Measurements from ENCODE around the gene SULT2B1.
A peak's percentile ranks its signal among the peaks of the same experiment; 100 is the strongest.

The SULT2B1 gene

GRCh38 chr19:48637449-48637947 is 85.5 kb downstream of the SULT2B1 start:
- DNase-seq: peak; percentile 100

DNA sequence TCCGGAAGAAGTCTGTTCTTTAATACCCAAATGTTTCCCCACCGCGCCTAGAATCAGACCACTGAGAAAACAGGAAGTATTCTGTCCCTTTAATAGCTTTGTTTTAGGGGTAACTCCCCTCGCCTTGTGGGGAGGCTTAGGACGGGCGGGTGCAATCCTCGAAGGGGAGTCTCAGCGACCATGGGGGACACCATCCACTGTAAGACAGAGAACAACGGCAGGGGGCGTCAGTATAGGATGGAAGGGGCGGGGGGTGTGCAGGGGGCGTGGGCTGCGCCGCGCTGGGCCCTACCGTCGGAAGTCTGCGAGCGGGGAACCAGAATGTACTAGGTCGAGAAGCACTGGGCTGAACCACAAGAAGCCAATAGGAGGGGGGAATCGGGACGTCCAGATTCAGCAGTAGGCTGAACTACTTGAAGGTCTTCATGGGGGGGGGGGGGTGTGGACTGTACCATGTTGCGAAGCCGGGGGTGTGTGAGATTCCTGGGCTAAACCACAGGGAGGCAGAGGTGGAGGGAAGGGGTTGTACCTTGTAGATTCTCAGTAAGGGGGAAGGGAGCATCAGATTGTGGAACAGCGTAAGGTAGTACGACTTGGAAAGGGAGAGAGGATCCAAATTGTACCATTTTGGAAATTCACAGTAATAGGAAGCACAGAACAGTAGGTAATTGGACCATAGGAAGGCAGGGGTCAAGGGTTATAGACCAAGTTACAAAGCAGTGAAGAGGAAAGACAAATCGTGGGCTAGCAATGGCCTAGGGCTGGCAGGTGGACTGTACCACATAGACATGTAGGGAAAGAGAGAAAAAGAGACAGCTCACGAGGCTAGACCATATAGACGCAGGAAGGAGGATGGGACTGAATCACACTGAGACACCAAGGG is 86.2 kb downstream of the SULT2B1 start:
- peak; percentile 93 for DNase-seq

GRCh38 chr19:48638831-48639381 is 86.9 kb downstream of the SULT2B1 start:
- DNase-seq: no peak

DNA sequence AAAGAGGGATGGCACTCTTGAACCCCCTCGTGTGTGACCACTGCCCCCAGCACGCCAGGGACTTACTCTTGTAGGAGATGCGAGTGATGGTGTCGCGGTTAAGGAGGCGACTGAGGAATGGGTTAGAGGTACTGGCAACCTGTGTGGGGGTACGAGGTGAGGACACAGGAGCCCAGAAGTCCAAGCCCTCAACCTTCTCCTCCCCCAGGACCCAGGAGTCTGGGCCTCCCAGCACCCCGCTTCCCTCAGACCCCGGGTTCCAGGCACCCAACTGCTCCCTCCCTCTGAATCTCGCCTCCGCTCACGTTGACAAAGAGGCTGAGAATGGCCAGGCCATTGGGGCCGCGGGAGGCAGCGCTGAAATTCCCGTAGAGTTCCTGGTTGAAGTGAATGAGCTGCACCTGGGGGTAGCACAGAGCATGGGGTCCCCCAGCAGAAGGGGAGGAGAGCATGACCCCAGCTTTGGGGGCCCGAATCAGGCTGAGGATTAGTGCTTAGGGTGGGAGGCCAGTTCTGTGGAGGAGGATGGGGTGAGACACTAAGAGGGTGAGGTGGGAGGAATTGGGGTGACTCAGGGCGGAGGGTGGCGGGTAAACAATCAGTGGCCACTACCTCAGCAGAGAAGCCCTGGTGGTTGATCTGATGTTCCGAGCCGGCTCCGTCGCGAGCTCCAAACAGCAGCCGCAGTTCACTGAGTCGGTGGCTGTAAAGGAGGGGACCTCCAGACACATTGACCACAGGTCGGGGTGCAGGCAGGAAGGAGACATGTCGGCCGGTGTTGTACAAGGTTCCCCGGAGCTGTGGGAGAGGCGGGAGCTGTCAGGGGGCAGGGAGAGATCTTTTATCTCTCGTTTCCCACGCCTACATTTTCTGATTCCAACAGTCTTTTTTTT is 87.8 kb downstream of the SULT2B1 start:
- peak; percentile 43 for DNase-seq

- DNase-seq: no peak
These were observed 89.9 kb downstream of the SULT2B1 start for GRCh38 chr19:48641850-48642249.

DNA sequence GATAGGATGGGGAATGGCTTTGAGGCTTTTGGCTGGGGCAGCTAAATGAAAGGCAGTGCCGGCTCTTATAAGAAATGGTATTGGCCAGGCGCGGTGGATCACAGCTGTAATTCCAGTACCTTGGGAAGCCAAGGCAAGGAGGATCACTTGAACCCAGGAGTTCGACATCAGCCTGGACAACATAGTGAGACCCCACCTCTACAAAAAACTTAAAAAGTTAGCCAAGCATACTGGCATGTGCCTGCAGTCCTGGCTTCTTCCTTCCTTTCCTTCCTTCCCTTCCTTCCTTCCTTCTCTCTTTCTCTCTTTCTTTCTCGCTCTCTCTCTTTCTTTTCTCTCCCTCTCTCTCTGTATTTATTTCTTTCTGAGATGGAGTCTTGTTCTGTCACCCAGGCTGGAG is 90.9 kb downstream of the SULT2B1 start:
- DNase-seq: no peak

DNA sequence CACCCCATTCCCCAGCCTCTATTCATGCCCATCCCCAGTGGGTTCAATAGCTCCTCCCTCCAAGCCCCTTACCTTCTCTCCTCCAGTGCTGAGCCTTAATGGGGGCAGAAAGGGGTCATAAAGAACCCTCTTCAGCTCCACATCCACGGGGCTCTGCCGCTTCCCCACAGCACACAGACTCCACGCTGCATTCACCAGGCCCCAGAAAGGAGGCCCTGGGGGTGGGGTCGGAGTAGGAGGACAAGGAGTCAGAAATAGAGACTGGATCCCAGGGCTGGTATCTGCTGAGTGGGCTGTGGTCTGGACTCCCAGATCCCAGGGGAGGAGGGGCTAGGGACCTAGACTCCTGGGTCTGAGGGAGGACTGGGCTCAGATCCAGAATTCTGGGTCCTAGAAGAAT is 92.4 kb downstream of the SULT2B1 start:
- no peak for DNase-seq

GRCh38 chr19:48644839-48645619 is 93.1 kb downstream of the SULT2B1 start:
- DNase-seq: peak; percentile 76

GRCh38 chr19:48645620-48646000 is 93.6 kb downstream of the SULT2B1 start:
- DNase-seq: no peak

DNA sequence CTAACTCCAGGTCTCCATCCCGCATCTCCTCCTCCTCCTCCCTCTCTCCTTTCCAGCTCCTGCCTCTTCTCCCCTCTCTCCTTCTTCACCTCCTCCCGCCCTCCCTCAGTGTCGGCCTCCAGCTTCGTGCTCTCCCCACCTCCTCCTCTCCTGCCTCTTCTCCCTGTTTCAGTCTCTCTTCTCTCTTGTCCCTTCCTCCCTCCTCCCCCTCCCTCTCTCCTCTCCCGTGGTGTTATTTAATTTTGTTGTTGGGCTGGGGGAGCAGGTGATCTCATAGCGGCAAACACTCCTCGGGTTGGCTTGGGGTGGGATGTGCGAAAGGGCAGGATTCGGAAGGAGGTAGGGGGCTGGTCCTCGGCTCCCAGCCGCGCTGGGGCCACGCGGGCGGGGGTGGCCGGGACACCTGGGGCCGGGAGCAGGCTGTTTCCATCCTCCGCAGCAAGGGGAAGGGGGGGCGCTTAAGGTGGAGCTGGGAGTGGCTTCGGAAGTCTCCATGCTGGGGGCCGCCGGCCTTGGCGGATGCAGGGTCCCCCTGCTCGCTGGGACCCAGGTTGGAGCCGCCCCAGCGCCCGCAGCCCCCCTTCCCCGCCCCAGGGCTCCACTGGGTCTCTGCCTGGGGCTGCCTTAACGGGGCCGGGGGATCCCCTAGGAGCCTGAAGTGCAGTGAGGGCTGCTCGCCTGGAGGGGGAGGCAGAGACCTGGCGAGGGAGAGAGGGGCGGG is 94.2 kb downstream of the SULT2B1 start, which contains the start of gene CA11:
TSS of gene CA11 (minus strand) at position 187 of the 721 bp plus-strand sequence. CDS start 555 bp downstream, outside the sequence.
- peak; percentile 92 for DNase-seq

DNA sequence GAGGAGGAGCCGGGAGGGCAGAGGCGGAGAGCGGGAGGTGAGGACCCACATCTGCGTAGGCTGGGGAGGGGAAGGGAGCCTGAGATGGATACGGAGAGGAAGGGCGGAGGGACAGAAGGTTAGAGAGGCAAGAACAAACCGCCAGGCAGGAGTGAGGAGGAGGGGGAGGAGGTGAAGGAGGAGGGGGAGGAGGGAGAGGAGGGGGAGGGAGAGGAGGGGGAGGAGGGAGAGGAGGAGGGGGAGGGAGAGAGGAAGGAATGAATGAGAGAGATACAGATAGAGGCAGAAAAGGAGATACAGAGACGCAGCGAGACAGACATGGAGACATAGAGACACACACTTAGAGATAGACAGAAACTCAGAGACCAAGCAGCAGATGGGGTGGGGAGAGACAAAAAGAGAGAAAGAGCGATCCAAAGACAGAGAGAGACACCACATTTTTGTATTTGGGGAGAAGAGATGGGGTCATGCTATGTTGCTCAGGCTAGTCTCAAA is 94.8 kb downstream of the SULT2B1 start:
- no peak for DNase-seq

DNA sequence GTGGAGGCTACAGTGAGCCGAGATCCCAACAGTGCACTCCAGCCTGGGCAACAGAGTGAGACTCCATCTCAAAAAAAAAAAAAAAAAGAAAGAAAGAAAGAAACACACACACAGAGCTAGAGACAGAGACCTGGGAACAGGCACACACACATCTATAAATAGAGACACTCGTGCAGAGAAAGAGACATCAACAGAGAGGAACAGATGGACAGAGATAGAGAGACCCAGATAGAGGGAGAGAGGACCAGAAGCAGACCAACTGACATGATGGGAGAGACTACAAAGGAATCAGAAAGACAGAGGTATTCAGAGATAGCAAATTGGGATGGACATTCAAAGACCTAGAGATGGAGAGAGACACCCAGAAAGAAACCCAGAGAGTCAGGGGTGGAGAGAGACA is 96.2 kb downstream of the SULT2B1 start:
- DNase-seq: no peak
